Neural crest cell (in vitro differentiated cells): Measurements from ENCODE around the gene RNF20. TPM values are rescaled to one million over a fixed set of nuclear protein-coding genes. Genes with fewer than 3 reads are reported as not detected.
A peak's percentile ranks its signal among the peaks of the same experiment; 100 is the strongest.

Experiments used
- DNase-seq: peaks from one replicate; pipeline ENCODE4 v3.0.0; 2021; ENCODE audit warnings: low read depth, mixed read lengths, low spot score
- H3K27ac Mint-ChIP-seq: one replicate; pipeline ENCODE4 v1.8.0; 2021; ENCODE audit warnings: mild to moderate bottlenecking, mixed read lengths; ENCODE audit not compliant: unreplicated experiment
- H3K27me3 Mint-ChIP-seq: 2 replicates; pipeline ENCODE4 v1.8.0; 2021; ENCODE audit warnings: low read depth, mild to moderate bottlenecking, mixed read lengths
- H3K36me3 Mint-ChIP-seq: 2 replicates; pipeline ENCODE4 v1.8.0; 2021; ENCODE audit warnings: low read depth, mild to moderate bottlenecking, mixed read lengths
- H3K4me1 Mint-ChIP-seq: 2 replicates; pipeline ENCODE4 v1.8.0; 2021; ENCODE audit warnings: mixed read lengths
- H3K4me3 Mint-ChIP-seq: one replicate; pipeline ENCODE4 v1.8.0; 2021; ENCODE audit warnings: mild to moderate bottlenecking, mixed read lengths
- H3K9me3 Mint-ChIP-seq: 2 replicates; pipeline ENCODE4 v1.8.0; 2021; ENCODE audit warnings: mixed read lengths
- CTCF ChIP-seq: fragments of 200-600 bp; sonication (generic); conservative IDR thresholded peaks from 2 replicates; pipeline ENCODE4 v1.5.0; 2021; ENCODE audit warnings: antibody characterized with exemption, mild to moderate bottlenecking
- total RNA-seq: library from RNA; stranded (reverse); gene quantifications from 2 replicates; pipeline ENCODE4 v1.2.1, GENCODE V29; 2021

Gene RNF20
- total RNA-seq, 1 donor from 2014 or later = 66.6 TPM

GRCh38 chr9:101524371-101524770 lies 9.3 kb upstream of the RNF20 start:
- TF ChIP-seq CTCF = no peak
- no peak for DNase-seq
- peaks cover 10% of the 10 kb centered on the region for H3K27me3 Mint-ChIP-seq
- no peaks in the 10 kb centered on the region for H3K36me3 Mint-ChIP-seq
- no peaks in the 10 kb centered on the region for H3K9me3 Mint-ChIP-seq
- H3K4me1 Mint-ChIP-seq = no peaks in the 10 kb centered on the region
- no peak overlapping the region for H3K4me3 Mint-ChIP-seq
- no peak overlapping the region for H3K27ac Mint-ChIP-seq

- no peak for DNase-seq
- H3K27me3 Mint-ChIP-seq = peaks cover 7% of the 10 kb centered on the region
- H3K4me3 Mint-ChIP-seq = no peak overlapping the region
- no peaks in the 10 kb centered on the region for H3K36me3 Mint-ChIP-seq
- no peak overlapping the region for H3K27ac Mint-ChIP-seq
- H3K4me1 Mint-ChIP-seq = no peaks in the 10 kb centered on the region
- no peaks in the 10 kb centered on the region for H3K9me3 Mint-ChIP-seq
- TF ChIP-seq CTCF = no peak
Measured at GRCh38 chr9:101527066-101527465, 6.6 kb upstream of the RNF20 start.

GRCh38 chr9:101528015-101528414 lies 5.6 kb upstream of the RNF20 start:
- H3K4me1 Mint-ChIP-seq = peaks cover 3% of the 10 kb centered on the region
- H3K27me3 Mint-ChIP-seq = peaks cover 2% of the 10 kb centered on the region
- H3K36me3 Mint-ChIP-seq = no peaks in the 10 kb centered on the region
- H3K27ac Mint-ChIP-seq = no peak overlapping the region
- DNase-seq = no peak
- TF ChIP-seq CTCF = no peak
- no peaks in the 10 kb centered on the region for H3K9me3 Mint-ChIP-seq
- no peak overlapping the region for H3K4me3 Mint-ChIP-seq

GRCh38 chr9:101530076-101530711 lies 3.5 kb upstream of the RNF20 start:
- H3K4me3 Mint-ChIP-seq = peak overlapping the region; percentile 52
- H3K4me1 Mint-ChIP-seq = peaks cover 16% of the 10 kb centered on the region

GRCh38 chr9:101536351-101536750 lies 2.7 kb downstream of the RNF20 start:
- peaks cover 23% of the 10 kb centered on the region for H3K4me1 Mint-ChIP-seq

More at GRCh38 chr9:101530076-101530711, 3.5 kb upstream of the RNF20 start:
- Mint-ChIP-seq H3K9me3 (no peaks in the 10 kb centered on the region), H3K27ac (no peak overlapping the region), H3K27me3 (no peaks in the 10 kb centered on the region), H3K36me3 (no peaks in the 10 kb centered on the region)
- peak; percentile 88 for TF ChIP-seq CTCF
- peak; percentile 68 for DNase-seq

More at GRCh38 chr9:101536351-101536750, 2.7 kb downstream of the RNF20 start:
- DNase-seq = no peak
- Mint-ChIP-seq H3K4me3 (peak overlapping the region; percentile 14), H3K27me3 (no peaks in the 10 kb centered on the region), H3K36me3 (peaks cover 6% of the 10 kb centered on the region), H3K27ac (no peak overlapping the region), H3K9me3 (no peaks in the 10 kb centered on the region)
- no peak for TF ChIP-seq CTCF
